HUES6 (cell line): Measurements from ENCODE around the gene PARD3B.
A peak's percentile ranks its signal among the peaks of the same experiment; 100 is the strongest.

Experiments
- H3K27ac ChIP-seq: 2 replicates; pipeline ENCODE4 v1.7.0; 2013; ENCODE audit warnings: low read depth, mild to moderate bottlenecking, low read length, inconsistent platforms
- H3K27me3 ChIP-seq: 2 replicates; pipeline ENCODE4 v1.6.1; 2013; ENCODE audit warnings: low read length; ENCODE audit not compliant: control insufficient read depth, insufficient read depth
- H3K36me3 ChIP-seq: 2 replicates; pipeline ENCODE4 v1.6.1; 2013; ENCODE audit warnings: low read length; ENCODE audit not compliant: control insufficient read depth, insufficient read depth
- H3K4me1 ChIP-seq: 2 replicates; pipeline ENCODE4 v1.6.1; 2013; ENCODE audit warnings: low read length; ENCODE audit not compliant: control insufficient read depth, insufficient read depth
- H3K4me3 ChIP-seq: 2 replicates; pipeline ENCODE4 v1.5.1; 2013; ENCODE audit warnings: low read depth, low read length
- H3K9ac ChIP-seq: one replicate; pipeline ENCODE4 v1.6.1; 2013; ENCODE audit warnings: mild to moderate bottlenecking, low read length
- H3K9me3 ChIP-seq: 2 replicates; pipeline ENCODE4 v1.6.1; 2013; ENCODE audit warnings: low read depth, low read length; ENCODE audit not compliant: control insufficient read depth, insufficient read depth

PARD3B gene

DNA sequence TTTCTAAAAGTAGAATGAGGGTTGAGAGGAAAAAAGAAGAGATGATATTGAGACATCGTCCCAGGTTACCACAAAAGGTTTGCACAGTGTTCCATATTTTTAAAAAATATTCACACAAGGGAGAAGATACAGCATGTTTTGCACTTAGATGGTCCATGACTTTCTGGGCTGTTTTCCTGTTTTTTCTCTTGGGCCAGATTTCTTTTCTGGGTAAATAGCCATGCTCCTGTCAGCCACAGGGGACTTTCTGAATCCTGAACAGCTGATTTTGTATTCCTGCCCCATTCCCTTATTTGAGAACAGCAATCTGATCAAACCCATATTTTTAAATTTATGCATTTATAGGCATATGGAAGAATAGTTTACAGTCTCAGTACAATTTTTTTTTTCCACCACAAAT is 951.1 kb downstream of the PARD3B start:
- Histone ChIP-seq H3K4me3 (no peak overlapping the region), H3K27me3 (no peaks in the 10 kb centered on the region), H3K27ac (peak overlapping the region; percentile 47; the same call in 1 of the 2 replicates), H3K4me1 (peaks cover 13% of the 10 kb centered on the region), H3K9me3 (no peaks in the 10 kb centered on the region), H3K9ac (no peak overlapping the region), H3K36me3 (no peaks in the 10 kb centered on the region)

DNA sequence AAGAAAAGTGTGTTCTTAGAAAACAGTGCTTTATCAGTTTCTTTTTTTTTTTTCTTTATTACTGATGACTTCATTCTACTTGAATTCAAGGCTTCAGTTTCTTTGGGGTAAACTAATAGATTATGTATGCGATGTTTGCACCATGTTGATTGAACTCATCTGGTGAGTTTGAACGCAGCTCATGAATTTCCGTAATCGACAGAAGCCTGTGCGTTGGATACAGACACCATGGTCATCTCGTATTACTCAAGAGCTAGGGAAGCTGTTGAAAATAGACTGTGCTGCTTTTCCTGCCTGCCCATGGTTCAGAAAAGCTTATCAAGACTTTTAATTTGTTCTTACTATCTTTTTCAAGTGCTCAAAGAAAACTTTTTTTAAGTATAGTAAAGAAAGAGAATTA is 951.5 kb downstream of the PARD3B start:
- Histone ChIP-seq H3K9me3 (no peaks in the 10 kb centered on the region), H3K36me3 (no peaks in the 10 kb centered on the region), H3K4me3 (no peak overlapping the region), H3K27me3 (no peaks in the 10 kb centered on the region), H3K4me1 (peaks cover 13% of the 10 kb centered on the region), H3K27ac (no peak overlapping the region), H3K9ac (no peak overlapping the region)

DNA sequence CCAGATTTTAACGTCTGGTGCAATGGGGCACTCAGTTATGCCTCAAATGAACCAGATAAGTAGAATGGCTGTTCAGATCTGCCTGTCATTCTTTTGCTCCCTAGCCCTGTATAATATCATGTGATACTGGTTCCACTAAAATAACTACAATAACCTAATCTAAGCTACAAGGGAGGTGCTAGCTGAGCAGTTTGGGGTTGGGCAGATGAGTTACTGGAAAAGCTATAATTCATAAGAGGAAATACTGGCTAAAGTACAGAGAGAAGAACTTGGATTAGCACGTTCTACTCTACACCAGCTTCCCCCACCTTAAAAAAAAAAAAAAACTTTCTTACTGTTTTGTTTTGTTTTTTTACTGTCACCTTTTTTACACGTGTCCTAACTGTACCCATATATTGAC is 953.7 kb downstream of the PARD3B start:
- H3K27me3 ChIP-seq: no peaks in the 10 kb centered on the region
- no peaks in the 10 kb centered on the region for H3K9me3 ChIP-seq
- H3K4me1 ChIP-seq: peaks cover 13% of the 10 kb centered on the region
- no peak overlapping the region for H3K4me3 ChIP-seq
- no peak overlapping the region for H3K9ac ChIP-seq
- H3K36me3 ChIP-seq: no peaks in the 10 kb centered on the region
- no peak overlapping the region for H3K27ac ChIP-seq

DNA sequence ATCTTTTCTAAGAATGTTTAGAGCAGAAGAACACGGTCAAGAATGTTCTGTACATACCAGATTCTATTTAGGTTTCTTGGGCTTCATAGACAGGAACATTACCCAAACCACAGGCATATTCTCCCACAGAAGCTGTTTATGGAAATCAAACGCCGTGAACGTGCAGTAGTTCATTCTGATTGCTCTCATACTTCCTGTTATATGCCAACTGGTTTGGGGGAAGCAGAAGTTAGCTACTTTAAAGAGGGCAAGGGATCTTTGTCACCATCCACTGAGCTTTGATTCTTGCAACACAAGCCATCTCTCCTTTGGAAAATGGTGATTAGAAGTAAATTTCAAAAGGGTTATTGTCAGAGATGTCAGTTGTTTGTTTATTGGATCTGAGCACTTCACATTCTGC is 954.8 kb downstream of the PARD3B start:
- Histone ChIP-seq H3K27ac (no peak overlapping the region), H3K27me3 (no peaks in the 10 kb centered on the region), H3K4me3 (no peak overlapping the region), H3K9me3 (no peaks in the 10 kb centered on the region), H3K9ac (no peak overlapping the region), H3K4me1 (peaks cover 10% of the 10 kb centered on the region), H3K36me3 (no peaks in the 10 kb centered on the region)

DNA sequence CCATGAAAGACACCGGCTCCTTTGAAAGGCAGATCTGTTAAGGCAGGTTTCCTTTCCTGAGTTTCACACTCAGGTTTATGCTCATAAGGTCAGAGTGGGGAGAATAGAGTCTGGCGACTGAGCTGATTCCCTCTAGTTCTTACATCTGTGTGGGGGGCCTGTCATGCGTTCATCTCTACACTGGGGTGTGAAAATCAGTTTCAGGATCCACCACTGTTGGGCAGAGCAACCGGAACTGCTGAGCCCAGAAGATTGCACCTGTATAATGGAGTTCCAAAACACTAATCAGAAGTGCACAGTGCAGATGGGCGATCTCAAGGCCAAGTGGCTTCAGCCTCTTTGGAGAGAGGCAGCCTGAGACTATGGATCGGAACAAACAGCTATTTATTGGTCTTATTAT is 955.7 kb downstream of the PARD3B start:
- H3K27ac ChIP-seq: no peak overlapping the region
- no peaks in the 10 kb centered on the region for H3K9me3 ChIP-seq
- no peak overlapping the region for H3K4me3 ChIP-seq
- H3K9ac ChIP-seq: no peak overlapping the region
- H3K27me3 ChIP-seq: no peaks in the 10 kb centered on the region
- no peaks in the 10 kb centered on the region for H3K36me3 ChIP-seq
- peaks cover 4% of the 10 kb centered on the region for H3K4me1 ChIP-seq

DNA sequence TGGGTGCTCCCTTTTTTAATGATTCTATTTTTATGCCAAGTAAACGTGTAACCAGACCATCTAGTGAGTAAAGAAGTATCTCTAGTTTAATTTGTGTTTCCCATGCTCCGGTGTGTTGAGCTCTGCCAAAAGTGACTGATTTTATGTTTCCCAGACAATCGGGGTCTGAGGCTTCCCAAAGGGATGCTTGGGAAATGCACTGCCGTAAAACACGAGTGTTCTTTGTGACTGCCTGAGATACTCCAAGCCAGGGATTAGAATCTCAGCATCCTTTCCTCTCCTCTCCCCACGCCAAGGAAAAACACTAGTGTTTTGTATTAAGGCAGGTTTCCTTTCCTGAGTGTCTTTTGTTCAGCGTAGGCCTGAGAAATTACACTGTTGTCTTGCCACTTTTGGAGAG is 956.6 kb downstream of the PARD3B start:
- Histone ChIP-seq H3K27ac (no peak overlapping the region), H3K9me3 (no peaks in the 10 kb centered on the region)

DNA sequence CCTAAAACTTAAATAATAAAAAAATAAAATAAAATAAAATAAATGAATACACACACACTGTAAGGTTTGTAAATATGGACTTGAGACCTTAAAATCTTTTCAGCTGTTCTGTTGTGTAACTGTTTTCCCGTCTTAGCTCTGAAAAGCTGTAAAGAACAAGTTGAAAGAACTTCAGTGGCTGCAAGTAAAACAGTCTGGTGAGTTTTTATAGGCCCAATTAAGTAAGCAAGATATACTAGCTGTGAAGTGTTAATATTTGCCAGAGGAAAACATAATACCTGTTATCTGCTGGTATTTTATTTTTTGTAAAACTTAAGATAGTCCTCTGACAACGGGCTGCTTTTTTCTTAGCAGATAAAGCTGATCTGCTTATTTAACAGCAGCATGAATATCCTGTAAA is 960.1 kb downstream of the PARD3B start:
- Histone ChIP-seq H3K27me3 (no peaks in the 10 kb centered on the region), H3K9me3 (no peaks in the 10 kb centered on the region), H3K4me1 (peaks cover 2% of the 10 kb centered on the region; the same call in 1 of the 2 replicates), H3K27ac (no peak overlapping the region), H3K9ac (no peak overlapping the region), H3K36me3 (no peaks in the 10 kb centered on the region), H3K4me3 (no peak overlapping the region)

More for the DNA sequence above, 956.6 kb downstream of the PARD3B start:
- H3K9ac ChIP-seq: no peak overlapping the region
- no peak overlapping the region for H3K4me3 ChIP-seq
- no peaks in the 10 kb centered on the region for H3K4me1 ChIP-seq
- H3K36me3 ChIP-seq: no peaks in the 10 kb centered on the region
- H3K27me3 ChIP-seq: no peaks in the 10 kb centered on the region

DNA sequence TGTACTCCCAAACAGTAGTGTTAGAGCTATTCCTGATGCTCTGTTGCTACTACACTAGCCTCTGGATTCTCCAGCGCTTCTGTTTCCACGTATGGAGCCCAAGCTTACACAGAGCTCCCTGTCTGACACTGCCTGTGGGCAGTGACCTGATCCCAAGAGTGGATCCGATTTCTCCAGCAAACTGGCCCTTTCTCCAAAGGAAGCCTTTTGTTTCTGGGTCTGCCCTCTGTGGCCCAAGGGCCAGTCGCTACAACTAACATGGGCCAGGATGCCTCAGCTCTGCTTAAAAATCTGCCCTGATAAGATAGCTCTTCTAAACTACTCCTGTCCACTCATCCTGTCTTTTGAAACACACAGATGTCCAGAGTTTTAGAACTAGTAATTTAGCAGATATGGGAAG is 964.4 kb downstream of the PARD3B start:
- Histone ChIP-seq H3K9ac (no peak overlapping the region), H3K4me1 (peaks cover 6% of the 10 kb centered on the region; the same call in 1 of the 2 replicates), H3K9me3 (no peaks in the 10 kb centered on the region), H3K27me3 (no peaks in the 10 kb centered on the region), H3K27ac (no peak overlapping the region), H3K4me3 (no peak overlapping the region), H3K36me3 (no peaks in the 10 kb centered on the region)

DNA sequence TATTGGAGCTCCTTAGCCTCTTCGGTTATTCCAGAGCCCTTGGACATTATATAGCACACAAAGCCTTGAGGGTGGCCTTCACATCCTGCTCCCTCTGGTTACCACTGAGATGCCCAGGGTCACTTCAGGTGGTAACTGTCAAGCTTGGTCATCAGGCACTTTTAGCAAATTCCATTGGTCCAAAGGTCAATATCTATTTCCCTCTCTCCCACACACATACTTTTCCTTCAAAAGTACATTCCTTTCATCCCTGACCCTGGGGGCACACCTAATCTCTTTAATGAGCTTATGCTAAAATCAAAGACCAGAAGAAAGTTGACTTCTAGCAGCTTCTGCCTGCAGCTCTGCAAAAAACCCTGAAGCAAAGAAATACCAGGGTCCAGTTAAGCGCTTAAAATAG is 965.1 kb downstream of the PARD3B start:
- no peaks in the 10 kb centered on the region for H3K9me3 ChIP-seq
- no peaks in the 10 kb centered on the region for H3K27me3 ChIP-seq
- H3K27ac ChIP-seq: no peak overlapping the region
- no peaks in the 10 kb centered on the region for H3K36me3 ChIP-seq
- no peak overlapping the region for H3K4me3 ChIP-seq
- peaks cover 6% of the 10 kb centered on the region; the same call in 1 of the 2 replicates for H3K4me1 ChIP-seq
- H3K9ac ChIP-seq: no peak overlapping the region

DNA sequence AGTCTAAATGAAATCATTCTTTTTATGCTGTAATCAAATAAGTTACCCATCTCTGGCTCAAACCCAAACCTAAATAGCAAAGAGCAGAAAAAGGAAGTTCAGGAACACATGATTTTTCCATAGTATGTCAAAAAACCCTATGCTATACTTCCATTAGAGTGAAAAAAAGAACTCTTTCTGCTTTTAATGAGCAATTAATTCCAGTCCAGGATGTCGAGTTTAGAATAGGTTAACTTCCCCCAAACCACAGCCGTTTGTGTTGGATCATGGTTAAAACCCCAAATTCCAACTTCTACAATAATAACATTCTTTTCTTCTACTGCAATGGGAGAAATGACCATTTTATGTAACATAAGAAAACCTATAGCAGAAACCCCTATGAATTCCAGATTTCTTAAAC is 965.9 kb downstream of the PARD3B start:
- Histone ChIP-seq H3K27ac (no peak overlapping the region), H3K4me3 (no peak overlapping the region), H3K9me3 (no peaks in the 10 kb centered on the region), H3K27me3 (no peaks in the 10 kb centered on the region), H3K4me1 (peaks cover 6% of the 10 kb centered on the region; the same call in 1 of the 2 replicates), H3K9ac (no peak overlapping the region), H3K36me3 (no peaks in the 10 kb centered on the region)

DNA sequence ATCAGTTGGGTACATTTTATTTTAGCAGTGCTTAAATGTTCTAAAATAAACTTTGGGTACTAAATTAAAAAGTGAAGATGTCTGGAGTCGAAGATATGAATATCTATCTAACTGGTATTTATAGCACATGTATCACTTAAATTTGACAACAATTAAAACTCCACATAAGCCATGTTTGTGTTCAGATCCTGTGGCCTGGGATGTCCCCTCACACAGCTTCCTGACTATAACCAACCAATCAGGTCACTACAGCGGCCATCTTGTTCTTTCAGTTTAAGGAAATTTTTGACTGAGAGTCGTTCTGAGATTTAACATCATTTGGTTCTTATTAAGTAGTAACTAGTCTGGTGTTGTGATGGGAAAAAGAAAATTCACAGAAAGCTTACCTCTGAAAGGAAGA is 966.4 kb downstream of the PARD3B start:
- no peak overlapping the region for H3K4me3 ChIP-seq
- H3K4me1 ChIP-seq: peaks cover 6% of the 10 kb centered on the region; the same call in 1 of the 2 replicates

DNA sequence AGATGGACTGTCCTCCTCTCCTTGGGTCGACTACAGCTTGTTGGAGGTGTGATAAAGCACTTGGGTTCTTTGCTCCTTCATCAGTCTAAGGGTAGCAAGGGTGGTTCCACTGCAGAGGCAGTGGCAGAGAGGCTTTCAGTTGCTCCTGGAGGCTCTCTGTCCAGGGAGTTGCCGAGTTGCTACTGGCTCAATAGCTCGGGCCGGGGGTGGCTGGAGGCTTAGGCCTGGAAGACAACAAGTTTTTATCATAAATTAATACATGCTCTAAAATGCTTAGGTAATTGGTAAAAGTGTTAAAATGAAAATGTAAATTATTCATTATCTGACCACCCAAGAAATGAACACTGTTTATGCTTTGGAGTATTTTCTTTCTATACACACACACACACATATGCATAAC is 975.0 kb downstream of the PARD3B start:
- Histone ChIP-seq H3K4me3 (no peak overlapping the region), H3K4me1 (no peaks in the 10 kb centered on the region), H3K27ac (no peak overlapping the region), H3K36me3 (no peaks in the 10 kb centered on the region), H3K9me3 (0 out of 2 replicates have a peak, but pooled peaks cover 8% of the 10 kb centered on the region), H3K27me3 (no peaks in the 10 kb centered on the region), H3K9ac (no peak overlapping the region)

More for the DNA sequence above, 966.4 kb downstream of the PARD3B start:
- Histone ChIP-seq H3K27ac (no peak overlapping the region), H3K9me3 (no peaks in the 10 kb centered on the region), H3K36me3 (no peaks in the 10 kb centered on the region), H3K9ac (no peak overlapping the region), H3K27me3 (no peaks in the 10 kb centered on the region)
